Aorta (tissue), 5 donors: Measurements from ENCODE around the gene STK36. TPM values are rescaled to one million over a fixed set of nuclear protein-coding genes. Genes with fewer than 3 reads are reported as not detected.

Source experiments
- ATAC-seq: fragments of 200-7000 bp; cut with Tn5 transposase; one replicate; pipeline ENCODE4 v1.9.1; 2022; ENCODE audit warnings: moderate library complexity; ENCODE audit not compliant: low FRiP score
- DNase-seq, 2 donors: peaks; one replicate each; pipeline ENCODE4 v3.0.0-alpha.2; 2020
- H3K27ac ChIP-seq, 2 donors: one replicate each; pipeline ENCODE4 v1.5.1; 2013; ENCODE audit warnings: low read length in 2 of 2, mild to moderate bottlenecking in 2 of 2, moderate library complexity in 2 of 2, control low read depth in 1 of 2, inconsistent platforms in 1 of 2, low read depth in 1 of 2
- H3K27me3 ChIP-seq, 2 donors: one replicate each; pipeline ENCODE4 v1.6.1; 2013; ENCODE audit warnings: control low read depth in 1 of 2, low read length in 1 of 2, mild to moderate bottlenecking in 1 of 2, moderate library complexity in 1 of 2; ENCODE audit not compliant: insufficient read depth in 2 of 2, control insufficient read depth in 1 of 2
- H3K36me3 ChIP-seq, 2 donors: one replicate each; pipeline ENCODE4 v1.6.1; 2013; ENCODE audit warnings: control low read depth in 1 of 2, low read length in 1 of 2, mild to moderate bottlenecking in 1 of 2; ENCODE audit not compliant: insufficient read depth in 2 of 2, control insufficient read depth in 1 of 2
- H3K4me1 ChIP-seq, 2 donors: one replicate each; pipeline ENCODE4 v1.6.1; 2013; ENCODE audit warnings: low read length in 2 of 2, control low read depth in 1 of 2, mild to moderate bottlenecking in 1 of 2, moderate library complexity in 1 of 2; ENCODE audit not compliant: insufficient read depth in 2 of 2, control insufficient read depth in 1 of 2
- H3K4me3 ChIP-seq, 2 donors: one replicate each; pipeline ENCODE4 v1.5.1; 2013; ENCODE audit warnings: low read length in 2 of 2, control low read depth in 1 of 2, mild to moderate bottlenecking in 1 of 2
- H3K9me3 ChIP-seq: one replicate; pipeline ENCODE4 v1.6.1; 2013; ENCODE audit warnings: mild to moderate bottlenecking, low read length; ENCODE audit not compliant: control insufficient read depth
- WGBS, 2 donors: extraction: QIAGEN DNeasy Blood & Tissue Kit; methylation state at CpG; one replicate each; pipeline ENCODE4 v1.1.7; 2013; 5-methylcytosine and 5-hydroxymethylcytosine counted together
- intact Hi-C, 2 donors: fragments of 100-400 bp; cut with DNase I; formaldehyde crosslinking; loops; one replicate each; pipeline versions ENCODE4 v1.14.2 to v1.15.0; 2022
- polyA plus RNA-seq, 2 donors: library from polyadenylated mRNA; stranded (reverse); fragments of 200-250 nt; gene quantifications; one replicate each; pipeline ENCODE4 v1.2.3, GENCODE V29; 2013
- total RNA-seq, 2 donors: library from RNA; stranded (reverse); fragmentation: NEBNext Ultra II Directional; extraction: Animal tissue kit (Norgen Biotek cat#: 25700); gene quantifications; one replicate each; pipeline ENCODE4 v1.2.1, GENCODE V29; 2021
- donor health status: healthy with polysubstance abuse.
- donor health status: Bipolar disorder and iron deficiency.
- donor health status: DM: no; HTN: no; CAD: no.
- donor health status: DM: no; HTN: no; CAD: no.
- donor health status: DM: yes; HTN: yes; CAD: no.

STK36 gene
- total and polyA plus RNA-seq, 4 donors: 8.0 to 46.4 (median 33.8) TPM

DNA sequence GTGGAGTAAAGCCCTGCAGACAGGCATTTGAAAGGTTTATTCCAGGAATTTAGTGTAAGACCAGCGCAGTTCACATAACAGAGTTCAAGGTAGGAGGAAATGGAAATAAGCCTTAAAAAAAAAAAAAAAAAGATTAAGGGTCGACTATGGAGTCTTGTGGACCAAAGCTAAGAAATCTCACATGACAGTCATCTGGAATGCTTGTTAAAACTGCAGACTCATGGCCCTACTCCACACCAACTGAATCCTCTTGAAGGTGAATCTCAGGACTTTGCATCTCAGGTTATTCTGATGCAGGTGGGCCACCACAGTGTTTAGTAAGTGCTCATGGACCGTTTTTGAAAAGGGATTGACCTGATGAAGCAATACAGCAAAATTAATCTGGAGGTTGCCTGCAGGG, 47.6 kb downstream of the STK36 start:
- Histone ChIP-seq H3K27me3 (no peaks in the 10 kb centered on the region), H3K27ac (no peak overlapping the region), H3K36me3 (no peaks in the 10 kb centered on the region), H3K4me1 (peaks cover 0 to 2% of the 10 kb centered on the region in 2 donors), H3K9me3 (no peaks in the 10 kb centered on the region), H3K4me3 (no peak overlapping the region)
- intact Hi-C loops: loop anchor here in 1 of 2 donors (5.0 kb wide), 1 partner anchor 113 kb away; the partner anchor contains the start of gene PRKAG3
- ATAC-seq (no peak), DNase-seq (no peak)
- WGBS, 2 donors: 73% methylated on average over 3 of the region's 3 CpGs

DNA sequence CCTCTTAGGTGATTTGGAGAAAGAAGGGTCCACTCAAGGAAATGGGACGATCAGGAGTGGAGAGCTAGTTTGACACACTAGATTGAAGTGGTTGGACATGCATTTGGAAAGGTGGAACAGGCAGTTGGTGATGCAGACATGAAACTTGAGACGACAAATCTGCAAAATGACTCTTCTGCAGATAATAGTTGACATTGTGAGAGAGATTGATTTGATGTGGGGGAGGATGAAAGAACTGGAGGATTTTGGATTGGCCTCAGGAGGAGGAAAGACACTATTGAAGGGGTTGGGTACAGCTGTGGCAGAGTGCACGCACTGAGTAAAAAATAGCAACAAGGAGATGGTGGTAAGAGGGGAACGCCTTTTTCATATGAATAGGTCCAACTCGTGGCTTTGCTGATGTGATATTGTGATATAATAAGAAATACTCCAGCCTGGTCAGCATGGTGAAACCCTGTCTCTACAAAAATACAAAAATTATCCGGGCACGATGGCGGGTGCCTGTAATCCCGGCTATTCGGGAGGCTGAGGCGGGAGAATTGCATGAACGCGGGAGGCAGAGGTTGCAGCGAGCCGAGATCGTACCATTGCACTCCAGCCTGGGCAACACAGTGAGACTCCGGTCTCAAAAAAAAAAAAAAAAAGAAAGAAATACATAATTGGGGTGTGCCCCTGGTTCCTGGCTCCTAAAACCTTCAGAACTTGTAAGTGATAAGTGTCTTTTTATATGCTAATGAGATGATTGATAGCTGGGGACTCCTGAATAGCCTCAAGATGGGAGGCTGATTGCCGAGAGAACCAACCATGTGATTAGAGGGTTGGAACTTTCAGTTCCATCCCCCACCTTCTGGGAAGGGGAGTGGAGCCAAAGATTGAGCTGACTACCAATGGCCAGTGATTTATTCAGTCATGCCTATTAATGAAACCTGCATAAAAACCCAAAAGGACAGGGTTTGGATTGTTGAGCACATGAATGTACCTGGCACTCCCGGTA, 48.5 kb downstream of the STK36 start:
- no peak for ATAC-seq
- Histone ChIP-seq H3K27me3 (no peaks in the 10 kb centered on the region), H3K4me1 (peaks cover 0 to 2% of the 10 kb centered on the region in 2 donors), H3K9me3 (no peaks in the 10 kb centered on the region), H3K4me3 (no peak overlapping the region), H3K27ac (no peak overlapping the region), H3K36me3 (no peaks in the 10 kb centered on the region)
- intact Hi-C loops: no loop called here
- no peak for DNase-seq
- 96% methylated on average over 19 of the region's 19 CpGs for WGBS, 2 donors

DNA sequence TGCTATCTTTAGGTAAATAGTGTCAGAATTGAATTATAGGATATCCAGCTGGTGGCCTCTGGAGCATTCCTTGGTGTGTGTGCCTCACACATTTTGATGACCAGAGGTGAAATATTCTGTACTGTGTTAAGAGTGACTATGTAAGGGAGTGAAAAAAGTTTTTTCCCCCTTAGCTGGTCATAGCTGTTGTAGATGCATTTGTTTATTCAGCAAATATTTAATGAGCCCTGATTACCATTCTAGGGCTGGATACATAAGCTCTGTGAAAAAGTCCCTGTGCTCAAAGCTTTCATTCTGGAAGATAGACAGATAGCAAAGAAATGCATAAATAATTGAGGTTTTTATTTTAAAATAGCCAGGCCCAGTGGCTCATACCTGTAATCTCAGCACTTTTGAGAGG, 49.6 kb downstream of the STK36 start:
- Histone ChIP-seq H3K9me3 (no peaks in the 10 kb centered on the region), H3K27ac (no peak overlapping the region), H3K27me3 (no peaks in the 10 kb centered on the region), H3K4me1 (peaks cover 0 to 2% of the 10 kb centered on the region in 2 donors), H3K36me3 (no peaks in the 10 kb centered on the region), H3K4me3 (no peak overlapping the region)
- DNase-seq (no peak), ATAC-seq (no peak)
- intact Hi-C loops: no loop called here

DNA sequence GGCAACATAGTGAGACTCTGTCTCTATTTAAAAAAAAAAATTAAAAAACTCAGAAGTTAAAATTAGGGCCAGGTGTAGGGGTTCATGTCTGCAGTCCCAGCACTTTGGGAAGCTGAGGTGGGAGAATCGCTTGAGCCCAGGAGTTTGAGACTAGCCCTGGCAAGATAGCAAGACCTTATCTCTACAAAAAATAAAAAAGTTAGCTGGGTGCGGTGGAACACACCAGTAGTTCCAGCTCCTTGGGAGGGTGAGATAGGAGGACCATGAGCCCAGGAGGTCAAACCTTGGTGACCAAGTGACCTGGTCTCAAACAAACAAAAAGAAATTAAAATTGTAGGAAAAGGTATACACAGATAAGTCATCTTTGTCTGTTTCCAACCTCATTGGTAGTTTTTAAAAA, 50.0 kb downstream of the STK36 start:
- ATAC-seq: no peak
- no peaks in the 10 kb centered on the region for H3K36me3 ChIP-seq
- no peak for DNase-seq
- no peaks in the 10 kb centered on the region for H3K9me3 ChIP-seq
- intact Hi-C loops: no loop called here
- WGBS, 2 donors: 40 to 54% methylated on average over 2 of the region's 2 CpGs
- no peak overlapping the region for H3K27ac ChIP-seq
- no peaks in the 10 kb centered on the region for H3K27me3 ChIP-seq
- peaks cover 0 to 2% of the 10 kb centered on the region in 2 donors for H3K4me1 ChIP-seq
- H3K4me3 ChIP-seq: no peak overlapping the region

DNA sequence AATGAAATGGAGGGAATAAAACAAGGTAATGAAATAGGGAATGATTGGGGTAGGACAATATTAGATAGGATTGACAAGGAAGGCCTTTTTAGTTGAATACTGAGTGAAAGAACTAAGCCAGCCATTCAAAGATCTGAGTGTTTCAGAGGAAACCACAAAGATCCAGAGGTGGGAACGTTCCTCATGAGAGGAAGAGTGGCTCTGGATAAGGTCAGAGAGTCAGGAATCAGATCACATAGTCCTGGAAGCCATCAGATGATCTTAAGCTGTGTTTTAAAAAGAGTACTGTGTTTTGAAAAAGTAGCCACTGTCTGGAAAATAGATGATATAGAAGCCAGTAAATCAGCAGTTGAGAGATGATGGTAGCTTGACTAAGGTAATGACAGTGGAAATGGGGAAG, 50.5 kb downstream of the STK36 start:
- Histone ChIP-seq H3K4me1 (peaks cover 0 to 2% of the 10 kb centered on the region in 2 donors), H3K27ac (no peak overlapping the region), H3K4me3 (no peak overlapping the region), H3K9me3 (no peaks in the 10 kb centered on the region), H3K36me3 (no peaks in the 10 kb centered on the region), H3K27me3 (no peaks in the 10 kb centered on the region)
- ATAC-seq: no peak
- no peak for DNase-seq
- intact Hi-C loops: no loop called here
- 63 to 66% methylated on average over 1 of the region's 1 CpG for WGBS, 2 donors

DNA sequence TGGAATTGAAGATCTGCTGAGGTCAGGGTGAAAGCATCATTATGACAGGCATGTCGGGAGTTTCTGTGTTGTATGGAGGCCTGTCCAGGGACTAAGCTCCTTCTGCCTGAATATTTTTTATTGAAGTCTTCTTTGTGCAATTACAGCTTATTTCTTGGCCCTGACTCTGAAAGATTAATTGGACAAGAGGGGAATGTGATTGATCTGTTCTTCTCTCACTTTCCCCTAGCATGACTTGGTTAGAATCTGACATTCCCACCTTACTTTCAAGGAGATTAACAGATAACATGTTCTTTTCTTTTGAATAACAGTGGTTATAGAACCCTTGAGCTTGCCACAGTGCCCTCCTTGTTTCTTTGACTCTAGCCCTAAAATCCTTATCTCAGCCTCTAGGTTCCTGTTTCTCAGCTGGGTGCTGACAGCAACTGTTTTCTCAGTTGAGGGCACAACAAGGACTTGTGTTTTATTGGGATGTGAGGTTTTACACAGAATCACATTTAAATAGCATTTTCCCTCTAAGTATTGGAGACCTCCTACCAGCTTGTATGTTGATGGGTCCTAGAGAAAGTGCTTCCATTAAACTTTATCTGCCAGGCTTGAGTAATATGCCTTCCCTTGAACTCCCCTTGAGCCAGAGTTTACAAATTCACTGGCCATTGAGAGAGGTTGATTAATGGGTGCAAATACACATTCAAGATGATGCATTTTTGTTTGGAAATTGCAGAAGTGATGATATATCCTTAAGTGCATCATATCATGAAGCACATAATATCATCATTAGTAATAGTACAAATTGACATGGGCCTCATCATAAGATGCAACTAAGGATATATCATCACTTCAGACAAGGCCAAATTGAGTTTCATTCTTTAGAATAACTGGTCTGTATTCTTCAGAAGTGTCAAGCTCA, 51.2 kb downstream of the STK36 start:
- no peak overlapping the region for H3K4me3 ChIP-seq
- WGBS, 2 donors: 78 to 85% methylated on average over 1 of the region's 1 CpG
- no peak overlapping the region for H3K27ac ChIP-seq
- H3K4me1 ChIP-seq: peaks cover 0 to 2% of the 10 kb centered on the region in 2 donors
- ATAC-seq (no peak), DNase-seq (no peak)
- no peaks in the 10 kb centered on the region for H3K36me3 ChIP-seq
- no peaks in the 10 kb centered on the region for H3K9me3 ChIP-seq
- no peaks in the 10 kb centered on the region for H3K27me3 ChIP-seq
- intact Hi-C loops: no loop called here

DNA sequence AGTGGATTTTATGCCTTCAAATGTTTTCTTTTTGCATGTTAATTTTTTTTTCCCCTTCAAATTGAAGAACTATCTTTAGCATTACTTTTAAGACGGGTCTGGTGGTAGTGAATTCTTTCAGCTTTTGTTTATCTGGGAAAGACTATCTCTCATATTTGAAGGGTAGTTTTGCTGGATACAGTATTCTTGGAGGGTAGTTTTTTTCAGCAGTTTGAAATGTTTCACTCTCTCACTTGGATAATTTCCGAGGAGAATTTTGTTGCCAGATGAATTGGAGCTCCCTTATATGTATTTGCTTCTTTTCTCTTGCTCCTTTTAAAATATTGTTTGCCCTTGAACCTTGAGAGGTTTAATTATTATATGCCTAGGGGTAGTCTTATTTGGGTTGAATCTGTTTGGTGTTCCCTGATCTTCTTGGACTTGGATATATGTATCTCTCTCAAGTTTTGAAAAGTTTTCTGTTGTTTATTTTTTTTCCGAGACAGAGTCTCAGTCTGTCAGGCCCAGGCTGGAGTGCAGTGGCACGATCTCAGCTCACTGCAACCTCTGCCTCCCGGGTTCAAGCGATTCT, 54.2 kb downstream of the STK36 start:
- intact Hi-C loops: loop anchor here (5.0 kb wide), 1 partner anchor 121 kb away; no protein-coding TSS in a partner anchor
- no peak overlapping the region for H3K4me3 ChIP-seq
- no peak for DNase-seq
- no peaks in the 10 kb centered on the region for H3K27me3 ChIP-seq
- H3K9me3 ChIP-seq: no peaks in the 10 kb centered on the region
- ATAC-seq: no peak
- no peaks in the 10 kb centered on the region for H3K36me3 ChIP-seq
- H3K27ac ChIP-seq: no peak overlapping the region
- WGBS, 2 donors: 93 to 94% methylated on average over 6 of the region's 6 CpGs
- H3K4me1 ChIP-seq: peaks cover 0 to 2% of the 10 kb centered on the region in 2 donors

DNA sequence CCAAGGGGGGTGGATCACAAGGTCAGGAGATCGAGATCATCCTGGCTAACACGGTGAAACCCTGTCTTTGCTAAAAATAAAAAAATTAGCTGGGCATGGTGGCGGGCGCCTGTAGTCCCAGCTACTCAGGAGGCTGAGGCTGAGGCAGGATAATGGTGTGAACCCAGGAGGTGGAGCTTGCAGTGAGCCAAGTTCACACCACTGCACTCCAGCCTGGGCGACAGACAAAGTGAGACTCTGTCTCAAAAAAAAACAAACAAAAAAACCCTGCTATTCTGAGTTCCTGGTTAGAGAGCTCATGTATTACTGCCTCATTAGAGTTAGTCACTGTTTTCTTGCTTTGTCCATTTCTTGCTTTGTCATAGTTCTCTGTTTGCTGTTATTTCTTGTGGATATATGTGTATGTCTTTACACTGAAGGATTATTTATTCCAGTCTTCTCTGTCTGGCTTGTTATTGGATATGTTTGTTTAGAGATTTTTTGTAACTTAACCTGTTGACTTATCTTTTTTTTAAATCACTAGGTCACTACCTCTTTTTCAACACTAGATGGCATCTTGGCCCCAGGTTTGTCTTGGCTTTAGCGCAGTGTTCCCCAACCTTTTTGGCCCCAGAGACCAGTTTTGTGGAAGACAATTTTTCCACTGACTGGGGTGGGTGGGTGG, 55.7 kb downstream of the STK36 start:
- intact Hi-C loops: loop anchor here (5.0 kb wide), 1 partner anchor 120 kb away; no protein-coding TSS in a partner anchor

More for the DNA sequence above, 55.7 kb downstream of the STK36 start:
- no peak for ATAC-seq
- no peak for DNase-seq
- Histone ChIP-seq H3K36me3 (no peaks in the 10 kb centered on the region), H3K4me3 (no peak overlapping the region), H3K27ac (no peak overlapping the region), H3K4me1 (peaks cover 0 to 2% of the 10 kb centered on the region in 2 donors), H3K9me3 (no peaks in the 10 kb centered on the region), H3K27me3 (no peaks in the 10 kb centered on the region)
- 94 to 98% methylated on average over 6 of the region's 6 CpGs for WGBS, 2 donors
